K562 (cell line): ENCODE data around the gene TXNRD1. TPM values are rescaled to one million over a fixed set of nuclear protein-coding genes. Genes with fewer than 3 reads are reported as not detected.

Experiments
- ATAC-seq: fragments of 200-7000 bp; cut with Tn5 transposase; 3 replicates; pipeline ENCODE4 v1.9.1; 2020; ENCODE audit warnings: moderate library complexity
- BruUV-seq: library from RNA; stranded (reverse); fragments of 400-500 nt; replicated peaks from 2 replicates; lab custom pipeline; 2021; lab: Mats Ljungman, UMichigan
- CTCF ChIA-PET: fragments of 300-600 bp; formaldehyde crosslinking; extraction: SDS; loops from one replicate; lab custom pipeline; 2021; ENCODE audit warnings: low intra/inter-chr PET ratio; lab: Yijun Ruan, JAX
- POLR2A ChIA-PET: fragments of 300-600, 350-650 bp; sonication (Branson Sonifier 250); formaldehyde crosslinking; extraction: SDS; loops from one replicate; lab custom pipeline; 2021; ENCODE audit warnings: antibody characterized with exemption, inconsistent platforms; lab: Yijun Ruan, JAX
- DNase-seq, 4 experiments: peaks; one replicate each; pipeline versions ENCODE4 v3.0.0 to v3.0.0-alpha.2; 2011 to 2018; ENCODE audit warnings: low spot score in 3 of 4, mixed read lengths in 3 of 4; ENCODE audit errors: extremely low read depth in 1 of 4
- FAIRE-seq: peaks from 2 replicates; lab custom pipeline; 2011; peaks lifted over from hg19 to GRCh38; lab: Jason Lieb, UNC
- H2AFZ ChIP-seq: 2 replicates; pipeline ENCODE4 v1.6.0; 2011; ENCODE audit warnings: low read depth, low read length, control low read depth, inconsistent platforms
- H3K27ac ChIP-seq: fragments of 200-600 bp; 3 replicates; pipeline ENCODE4 v1.8.0; 2011; ENCODE audit warnings: low read depth, mild to moderate bottlenecking, control low read depth, inconsistent platforms, low read length, moderate library complexity, mixed read lengths; ENCODE audit errors: extremely low read depth
- H3K27me3 ChIP-seq, 2 experiments: fragments of 300-600 bp in 1 of 2; 2 replicates in 1 of 2; 3 replicates in 1 of 2; pipeline versions ENCODE4 v1.6.0 to v1.8.0; 2011; ENCODE audit warnings: inconsistent platforms in 2 of 2, low read length in 2 of 2, mild to moderate bottlenecking in 1 of 2, mixed read lengths in 1 of 2, moderate library complexity in 1 of 2; ENCODE audit not compliant: control insufficient read depth in 2 of 2, insufficient read depth in 2 of 2
- H3K36me3 ChIP-seq: fragments of 300-600 bp; 3 replicates; pipeline ENCODE4 v1.8.0; 2011; ENCODE audit warnings: mild to moderate bottlenecking, low read length, inconsistent platforms; ENCODE audit not compliant: control insufficient read depth, insufficient read depth
- H3K4me1 ChIP-seq, 2 experiments: fragments of 200-600 bp in 1 of 2; replicated peaks in 1 of 2; 2 replicates in 1 of 2; 3 replicates in 1 of 2; pipeline versions ENCODE4 v1.5.1 to v1.8.0; 2011; ENCODE audit warnings: inconsistent platforms in 2 of 2, low read length in 2 of 2, mild to moderate bottlenecking in 1 of 2, mixed read lengths in 1 of 2, moderate library complexity in 1 of 2; ENCODE audit not compliant: control insufficient read depth in 2 of 2, insufficient read depth in 2 of 2
- H3K4me2 ChIP-seq: 2 replicates; pipeline ENCODE4 v1.6.1; 2011; ENCODE audit warnings: low read length, control low read depth, inconsistent platforms, mixed read lengths; ENCODE audit not compliant: insufficient read depth
- H3K4me3 ChIP-seq: fragments of 200-600 bp; sonication (generic), shearing (Covaris generic); 2 replicates; pipeline ENCODE4 v1.5.1; 2016; ENCODE audit warnings: control low read depth, inconsistent platforms
- H3K79me2 ChIP-seq: fragments of 200-600 bp; 3 replicates; pipeline ENCODE4 v1.8.0; 2011; ENCODE audit warnings: low read length, inconsistent platforms; ENCODE audit not compliant: control insufficient read depth, insufficient read depth
- H3K9ac ChIP-seq, 2 experiments: 2 replicates each; pipeline versions ENCODE4 v1.6.0 to v1.6.1; 2011; ENCODE audit warnings: low read depth in 2 of 2, low read length in 2 of 2, control low read depth in 1 of 2, inconsistent platforms in 1 of 2, mild to moderate bottlenecking in 1 of 2, mixed read lengths in 1 of 2; ENCODE audit not compliant: insufficient read depth in 1 of 2
- H3K9me1 ChIP-seq: one replicate; pipeline ENCODE4 v1.6.0; 2011; ENCODE audit warnings: inconsistent platforms, mild to moderate bottlenecking, low read length, moderate library complexity; ENCODE audit not compliant: control insufficient read depth, insufficient read depth
- H3K9me3 ChIP-seq: replicated peaks from 2 replicates; pipeline ENCODE4 v1.5.1; 2011; ENCODE audit warnings: low read depth, low read length, inconsistent platforms; ENCODE audit not compliant: control insufficient read depth, insufficient read depth
- H4K20me1 ChIP-seq: replicated peaks from 2 replicates; pipeline ENCODE4 v1.6.1; 2011; ENCODE audit warnings: low read length, inconsistent platforms, mixed read lengths; ENCODE audit not compliant: control insufficient read depth, insufficient read depth
- ARHGAP35 ChIP-seq: fragments of 450-650 bp; IDR thresholded peaks from 2 replicates; pipeline ENCODE4 v1.6.1; 2018; ENCODE audit not compliant: partially characterized antibody
- CEBPB ChIP-seq: fragments of 450-650 bp; IDR thresholded peaks from 2 replicates; pipeline ENCODE4 v1.6.1; 2016; ENCODE audit warnings: missing genetic modification characterization, missing compliant biosample characterization
- EWSR1 ChIP-seq: fragments of 450-650 bp; IDR thresholded peaks from 2 replicates; pipeline ENCODE4 v1.6.1; 2018; ENCODE audit warnings: borderline replicate concordance, mild to moderate bottlenecking, low read depth, moderate library complexity; ENCODE audit not compliant: partially characterized antibody
- FOXK1 ChIP-seq: sonication (generic); formaldehyde crosslinking; IDR thresholded peaks from 2 replicates; pipeline ENCODE4 v1.8.0; 2022; ENCODE audit warnings: missing genetic modification reagents, mild to moderate bottlenecking, borderline replicate concordance
- KDM1A ChIP-seq, 2 experiments: fragments of 450-650 bp; IDR thresholded peaks; 2 replicates each; pipeline ENCODE4 v1.6.1; 2016; ENCODE audit warnings: mild to moderate bottlenecking in 2 of 2
- MAZ ChIP-seq, 2 experiments: fragments of 450-650 bp in 1 of 2; sonication (generic) in 1 of 2; formaldehyde crosslinking; IDR thresholded peaks in 1 of 2; conservative IDR thresholded peaks in 1 of 2; 2 replicates each; pipeline versions ENCODE4 v1.4.0 to v1.5.0; 2020; ENCODE audit warnings: mild to moderate bottlenecking in 1 of 2, missing genetic modification reagents in 1 of 2
- ZNF347 ChIP-seq: fragments of 450-650 bp; formaldehyde crosslinking; IDR thresholded peaks from 2 replicates; pipeline ENCODE4 v1.4.0; 2020; ENCODE audit warnings: low read depth, mild to moderate bottlenecking, moderate library complexity
- ZNF561 ChIP-seq: fragments of 450-650 bp; formaldehyde crosslinking; conservative IDR thresholded peaks from 2 replicates; pipeline ENCODE4 v1.4.0; 2020; ENCODE audit warnings: mild to moderate bottlenecking, moderate library complexity
- in situ Hi-C: fragments of 300-500 bp; cut with MboI; formaldehyde crosslinking; loops from 4 replicates; pipeline ENCODE4 v1.15.0; 2018; ENCODE audit warnings: inconsistent platforms, mixed read lengths
- intact Hi-C: fragments of 100-400 bp; cut with micrococcal nuclease; formaldehyde crosslinking; loops from 2 replicates; pipeline ENCODE4 v1.14.2; 2022
- polyA plus RNA-seq, 8 experiments: library from polyadenylated mRNA; depleted of rRNA in 4 of 8; stranded (reverse) in 5 of 8; unstranded in 3 of 8; fragments of >200 nt; fragmentation: Nextera tagmentation in 2 of 8; fragmentation: Illumina TruSeq in 1 of 8; extraction: Ambion mirVana in 2 of 8; extraction: Trizol in 1 of 8; gene quantifications; 2 replicates each; pipeline versions ENCODE4 v1.2.1 to v1.2.3, GENCODE V29; 2011 to 2014; ENCODE audit warnings: inconsistent platforms in 1 of 8, missing spikeins in 1 of 8
- total RNA-seq, 7 experiments: library from RNA; depleted of rRNA in 6 of 7; stranded (reverse); fragments of >200 nt in 6 of 7; fragmentation: Illumina TruSeq in 2 of 7; extraction: Trizol in 2 of 7; gene quantifications; 2 replicates each; pipeline versions ENCODE4 v1.2.1 to v1.2.3, GENCODE V29; 2011 to 2021; ENCODE audit warnings: low replicate concordance in 1 of 7

The TXNRD1 gene
- total and polyA plus RNA-seq, 9 of the 15 experiments (the other 6 are each of a cell fraction or from before 2014, with no cell fraction given): 107 to 189 (median 146) TPM

DNA sequence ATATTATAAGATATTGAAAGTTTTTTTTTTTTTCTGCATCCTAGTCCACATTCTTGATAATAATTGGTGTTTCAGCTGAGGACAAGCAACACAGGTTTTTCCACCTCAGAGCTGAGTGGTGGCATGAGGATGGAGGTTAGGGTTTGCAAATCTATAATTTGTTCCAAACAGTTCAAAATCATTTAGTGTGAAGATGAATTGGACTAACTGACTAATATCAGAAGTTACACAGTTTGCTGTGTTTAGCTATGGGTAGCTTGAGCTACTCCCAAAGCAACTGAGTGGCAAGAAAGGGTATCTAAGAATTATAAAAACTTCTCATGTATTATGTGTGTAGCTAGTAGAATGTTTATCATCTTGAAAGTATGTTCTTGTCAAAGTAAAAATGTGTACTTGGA, 105.0 kb downstream of the TXNRD1 start:
- intact Hi-C loops: no loop called here
- no TSS peak for BruUV-seq
- no peaks in the 10 kb centered on the region for H3K9me1 ChIP-seq
- in situ Hi-C loops: no loop called here
- no peak overlapping the region for H3K4me2 ChIP-seq
- no peaks in the 10 kb centered on the region for H3K4me1 ChIP-seq
- H3K27ac ChIP-seq: no peak overlapping the region
- H3K4me3 ChIP-seq: no peak overlapping the region
- ChIA-PET POLR2A (interaction anchor here (1.0 to 1.2 kb wide), 2 partner anchors 10 to 26 kb away, joined by 3 to 4 read pairs; no protein-coding TSS in a partner anchor), CTCF (no interaction called here)
- H3K9ac ChIP-seq: no peak overlapping the region
- no peak overlapping the region for H2AFZ ChIP-seq
- DNase-seq (no peak), ATAC-seq (no peak), FAIRE-seq (no peak)
- H3K36me3 ChIP-seq: peaks cover 85% of the 10 kb centered on the region
- H3K79me2 ChIP-seq: no peaks in the 10 kb centered on the region
- H3K9me3 ChIP-seq: no peaks in the 10 kb centered on the region
- TF ChIP-seq CEBPB (tag): no peak
- TF ChIP-seq ZNF347 (CRISPR knock-in tag): no peak
- TF ChIP-seq ARHGAP35: no peak
- no peak for TF ChIP-seq MAZ (CRISPR knock-in tag; conservative IDR thresholded peaks at IDR 0.05 in 1 of 2, IDR thresholded peaks at IDR 0.05 in 1 of 2)
- no peak for TF ChIP-seq ZNF561 (CRISPR knock-in tag)
- TF ChIP-seq FOXK1 (CRISPR knock-in tag): no peak
- TF ChIP-seq KDM1A (IDR thresholded peaks at IDR 0.05): no peak
- no peak for TF ChIP-seq EWSR1
- TF ChIP-seq, all 486 proteins: peak for 0
- Histone ChIP-seq H3K27me3 (no peaks in the 10 kb centered on the region), H4K20me1 (no peaks in the 10 kb centered on the region)
